SK-N-SH (cell line): ENCODE measurements around the gene DCLK1. TPM values are rescaled to one million over a fixed set of nuclear protein-coding genes. Genes with fewer than 3 reads are reported as not detected.

Experiments used
- CTCF ChIA-PET: fragments of 300-600, 350-600 bp; formaldehyde crosslinking; extraction: SDS; loops from one replicate; lab custom pipeline; 2021; lab: Yijun Ruan, JAX
- POLR2A ChIA-PET: fragments of 350-600 bp; sonication (Branson Sonifier 250); formaldehyde crosslinking; extraction: SDS; loops from one replicate; lab custom pipeline; 2020; ENCODE audit warnings: antibody characterized with exemption, inconsistent platforms; lab: Yijun Ruan, JAX
- DNase-seq: peaks from one replicate; pipeline ENCODE4 v3.0.0; 2012
- H2AFZ ChIP-seq: fragments of 200-600 bp; sonication (generic); 2 replicates; pipeline ENCODE4 v1.8.1; 2016; ENCODE audit warnings: antibody characterized with exemption, mild to moderate bottlenecking, low read depth
- H3F3A ChIP-seq: fragments of 200-600 bp; sonication (generic); replicated peaks from 2 replicates; pipeline ENCODE3; 2016; ENCODE audit warnings: antibody characterized with exemption, mild to moderate bottlenecking; ENCODE audit not compliant: insufficient read depth
- H3K27ac ChIP-seq, 2 experiments: fragments of 200-500 bp in 1 of 2; fragments of 200-600 bp in 1 of 2; sonication (Bioruptor generic) in 1 of 2; sonication (generic), shearing (Covaris generic) in 1 of 2; 2 replicates each; pipeline versions ENCODE4 v1.5.1 to v1.6.1; 2014 to 2016; ENCODE audit warnings: low read depth in 2 of 2, inconsistent platforms in 1 of 2, low read length in 1 of 2, mild to moderate bottlenecking in 1 of 2, mixed read lengths in 1 of 2
- H3K27me3 ChIP-seq: fragments of 200-600 bp; sonication (generic), shearing (Covaris generic); 2 replicates; pipeline ENCODE4 v1.6.1; 2016; ENCODE audit warnings: mixed run types; ENCODE audit not compliant: insufficient read depth
- H3K36me3 ChIP-seq, 2 experiments: fragments of 200-500 bp in 1 of 2; fragments of 200-600 bp in 1 of 2; sonication (Bioruptor generic) in 1 of 2; sonication (generic) in 1 of 2; replicated peaks in 1 of 2; 2 replicates each; pipeline versions ENCODE3 to v1.5.1; 2014 to 2016; ENCODE audit warnings: low read length in 1 of 2, mild to moderate bottlenecking in 1 of 2; ENCODE audit not compliant: insufficient read depth in 2 of 2, control insufficient read depth in 1 of 2
- H3K4me1 ChIP-seq, 2 experiments: fragments of 200-500 bp in 1 of 2; fragments of 200-600 bp in 1 of 2; sonication (Bioruptor generic) in 1 of 2; sonication (generic), shearing (Covaris generic) in 1 of 2; 2 replicates each; pipeline versions ENCODE4 v1.5.1 to v1.6.1; 2014 to 2016; ENCODE audit warnings: low read depth in 1 of 2, low read length in 1 of 2, mixed run types in 1 of 2; ENCODE audit not compliant: insufficient read depth in 2 of 2, control insufficient read depth in 1 of 2
- H3K4me2 ChIP-seq: fragments of 200-600 bp; sonication (generic), shearing (Covaris generic); 2 replicates; pipeline ENCODE4 v1.6.1; 2017; ENCODE audit warnings: mixed run types
- H3K4me3 ChIP-seq, 2 experiments: fragments of 200-500 bp in 1 of 2; fragments of 200-600 bp in 1 of 2; sonication (Bioruptor generic) in 1 of 2; sonication (generic), shearing (Covaris generic) in 1 of 2; 2 replicates each; pipeline versions ENCODE4 v1.5.1 to v1.8.1; 2014 to 2016; ENCODE audit warnings: low read depth in 2 of 2, inconsistent platforms in 1 of 2, low read length in 1 of 2, mild to moderate bottlenecking in 1 of 2, mixed read lengths in 1 of 2, moderate library complexity in 1 of 2
- H3K79me2 ChIP-seq: fragments of 200-600 bp; sonication (generic); 2 replicates; pipeline ENCODE4 v1.8.1; 2017; ENCODE audit warnings: mild to moderate bottlenecking; ENCODE audit not compliant: insufficient read depth
- H3K9ac ChIP-seq: fragments of 200-600 bp; sonication (generic); 2 replicates; pipeline ENCODE4 v1.6.1; 2017; ENCODE audit warnings: mixed run types
- H3K9me2 ChIP-seq: fragments of 200-600 bp; sonication (generic); 2 replicates; pipeline ENCODE4 v1.6.1; 2017; ENCODE audit warnings: mixed run types
- H3K9me3 ChIP-seq: fragments of 200-600 bp; sonication (generic); 2 replicates; pipeline ENCODE4 v1.6.1; 2017; ENCODE audit warnings: mixed run types, mild to moderate bottlenecking, moderate library complexity
- H4K20me1 ChIP-seq: fragments of 200-600 bp; sonication (generic); 2 replicates; pipeline ENCODE4 v1.6.1; 2017; ENCODE audit warnings: mild to moderate bottlenecking, mixed run types; ENCODE audit not compliant: insufficient read depth
- ELF1 ChIP-seq: IDR thresholded peaks from 2 replicates; pipeline ENCODE4 v1.4.0; 2012
- EP300 ChIP-seq, 2 experiments: IDR thresholded peaks; 2 replicates each; pipeline versions ENCODE4 v1.4.0 to v1.6.1; 2012; ENCODE audit warnings: borderline replicate concordance in 1 of 2, low read depth in 1 of 2, low read length in 1 of 2
- EZH2phosphoT487 ChIP-seq: fragments of 200-600 bp; sonication (generic); IDR thresholded peaks from 2 replicates; pipeline ENCODE4 v1.6.1; 2017; ENCODE audit warnings: low read depth, mixed run types, mild to moderate bottlenecking, antibody characterized with exemption, moderate library complexity, borderline replicate concordance
- FOXJ3 ChIP-seq: sonication (generic); formaldehyde crosslinking; IDR thresholded peaks from 2 replicates; pipeline ENCODE4 v1.5.1; 2020; ENCODE audit warnings: mild to moderate bottlenecking, missing genetic modification reagents
- FOXM1 ChIP-seq: IDR thresholded peaks from 2 replicates; pipeline ENCODE4 v1.4.0; 2012; ENCODE audit warnings: low read depth, mild to moderate bottlenecking
- GABPA ChIP-seq: IDR thresholded peaks from 2 replicates; pipeline ENCODE4 v1.4.0; 2012; ENCODE audit warnings: low read depth, mild to moderate bottlenecking
- IRF3 ChIP-seq: fragments of 150-350 bp; IDR thresholded peaks from 2 replicates; pipeline ENCODE4 v1.6.1; 2016; ENCODE audit warnings: mild to moderate bottlenecking, low read depth, low read length
- JUND ChIP-seq: IDR thresholded peaks from 2 replicates; pipeline ENCODE4 v1.4.0; 2012
- MEF2A ChIP-seq: IDR thresholded peaks from 2 replicates; pipeline ENCODE4 v1.4.0; 2012; ENCODE audit warnings: low read depth, borderline replicate concordance
- NFIC ChIP-seq: IDR thresholded peaks from 2 replicates; pipeline ENCODE4 v1.4.0; 2012; ENCODE audit warnings: borderline replicate concordance
- NRF1 ChIP-seq: IDR thresholded peaks from 2 replicates; pipeline ENCODE4 v1.6.1; 2012; ENCODE audit warnings: low read depth, mild to moderate bottlenecking, low read length
- RAD21 ChIP-seq: IDR thresholded peaks from 2 replicates; pipeline ENCODE4 v1.6.1; 2012; ENCODE audit warnings: mild to moderate bottlenecking, low read length
- RCOR1 ChIP-seq: fragments of 150-350 bp; IDR thresholded peaks from 2 replicates; pipeline ENCODE4 v1.6.1; 2017; ENCODE audit warnings: antibody characterized with exemption, low read length
- REST ChIP-seq: IDR thresholded peaks from 2 replicates; pipeline ENCODE4 v1.6.1; 2012; ENCODE audit warnings: mild to moderate bottlenecking, low read depth, low read length, moderate library complexity
- RFX5 ChIP-seq: IDR thresholded peaks from 2 replicates; pipeline ENCODE4 v1.6.1; 2012; ENCODE audit warnings: mild to moderate bottlenecking, improper control_type of control experiment, low read length
- RXRA ChIP-seq: IDR thresholded peaks from 2 replicates; pipeline ENCODE4 v1.4.0; 2012; ENCODE audit warnings: low read depth, mild to moderate bottlenecking, borderline replicate concordance
- SIN3A ChIP-seq: IDR thresholded peaks from 2 replicates; pipeline ENCODE4 v1.6.1; 2012; ENCODE audit warnings: low read depth, mild to moderate bottlenecking, low read length, moderate library complexity, borderline replicate concordance
- SMC3 ChIP-seq: IDR thresholded peaks from 2 replicates; pipeline ENCODE4 v1.6.1; 2012; ENCODE audit warnings: low read depth, low read length, improper control_type of control experiment
- TEAD4 ChIP-seq: IDR thresholded peaks from 2 replicates; pipeline ENCODE4 v1.4.0; 2012; ENCODE audit warnings: mild to moderate bottlenecking, borderline replicate concordance; ENCODE audit not compliant: insufficient read depth
- USF1 ChIP-seq: IDR thresholded peaks from 2 replicates; pipeline ENCODE4 v1.4.0; 2012; ENCODE audit warnings: low read depth, borderline replicate concordance
- WGBS: methylation state at CpG from one replicate; pipeline ENCODE4 v1.1.6; 2017; ENCODE audit warnings: low lambda C conversion rate; 5-methylcytosine and 5-hydroxymethylcytosine counted together
- polyA plus RNA-seq, 3 experiments: library from polyadenylated mRNA; depleted of rRNA; stranded (reverse); fragments of >200 nt; gene quantifications; 2 replicates each; pipeline ENCODE4 v1.2.3, GENCODE V29; 2012
- TF ChIP-seq, protein P1 (sequence below): IDR thresholded peaks from 2 replicates; pipeline ENCODE4 v1.4.0; 2012; ENCODE audit warnings: low read depth, borderline replicate concordance

The DCLK1 gene
- polyA plus RNA-seq, 1 of the 3 experiments (the other 2 are of a cell fraction), result 1.1 TPM

- Histone ChIP-seq H3K36me3 (no peaks in the 10 kb centered on the region), H3K4me2 (no peak overlapping the region), H3K9me3 (no peaks in the 10 kb centered on the region), H3K4me3 (no peak overlapping the region), H3K9me2 (no peaks in the 10 kb centered on the region), H3K27ac (no peak overlapping the region), H4K20me1 (no peaks in the 10 kb centered on the region), H3K4me1 (peaks cover 8 to 9% of the 10 kb centered on the region in 2 experiments; a peak in 3 of 4 replicates), H3K79me2 (no peaks in the 10 kb centered on the region), H2AFZ (no peak overlapping the region), H3K9ac (no peak overlapping the region), H3K27me3 (no peaks in the 10 kb centered on the region), H3F3A (peaks cover 9% of the 10 kb centered on the region)
- 99% methylated on average over 4 of the region's 4 CpGs for WGBS
- TF ChIP-seq USF1 (no peak), RFX5 (no peak), GABPA (no peak), RAD21 (no peak), IRF3 (no peak), EP300 (IDR thresholded peaks at IDR 0.05; ENCODE audit: borderline replicate concordance in 1 of 2, low read depth in 1 of 2, low read length in 1 of 2) (no peak), SIN3A (no peak), JUND (no peak), FOXM1 (no peak), RCOR1 (no peak), RXRA (no peak), MEF2A (no peak), SMC3 (no peak), ELF1 (no peak)
- no peak for DNase-seq
- ChIA-PET POLR2A (interaction anchor here (1.0 kb wide), 1 partner anchor 9 kb away, joined by 3 read pairs; no protein-coding TSS in a partner anchor), CTCF (interaction anchor here (2.2 kb wide), 1 partner anchor 16 kb away, joined by 8 read pairs; no protein-coding TSS in a partner anchor)
Measured at GRCh38 chr13:35768551-35768950, 362.6 kb downstream of the DCLK1 start.

DNA sequence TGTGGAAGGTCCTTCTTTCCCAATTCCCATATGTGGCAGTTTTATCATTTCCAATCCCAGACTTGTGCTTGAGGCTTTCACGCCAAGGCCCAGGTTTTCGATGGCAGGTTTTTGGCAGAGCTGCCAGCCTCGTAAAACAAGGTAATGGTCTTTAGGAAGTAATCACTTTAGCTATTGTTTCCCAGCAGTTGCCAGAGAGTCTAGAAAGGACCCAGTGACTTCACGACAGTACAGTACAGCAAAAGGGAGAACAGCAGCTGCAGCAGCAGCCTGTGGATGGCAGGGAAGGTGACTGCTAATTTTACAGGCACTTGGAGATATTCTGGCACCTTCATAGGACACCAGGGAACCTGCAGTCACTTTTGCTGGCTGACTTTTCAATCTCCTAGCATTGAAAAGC lies 363.1 kb downstream of the DCLK1 start:
- Histone ChIP-seq H3K4me3 (no peak overlapping the region), H3K36me3 (no peaks in the 10 kb centered on the region), H3K4me2 (no peak overlapping the region), H3K9ac (no peak overlapping the region), H3K4me1 (peaks cover 8 to 9% of the 10 kb centered on the region in 2 experiments; a peak in 3 of 4 replicates), H3K9me2 (no peaks in the 10 kb centered on the region), H4K20me1 (no peaks in the 10 kb centered on the region), H3K9me3 (no peaks in the 10 kb centered on the region), H3K27me3 (no peaks in the 10 kb centered on the region), H3K27ac (no peak overlapping the region), H2AFZ (no peak overlapping the region), H3F3A (peaks cover 9% of the 10 kb centered on the region), H3K79me2 (no peaks in the 10 kb centered on the region)
- DNase-seq, result no peak
- ChIA-PET POLR2A (interaction anchor here (1.0 kb wide), 1 partner anchor 9 kb away, joined by 3 read pairs; no protein-coding TSS in a partner anchor), CTCF (interaction anchor here (2.2 kb wide), 1 partner anchor 16 kb away, joined by 8 read pairs; no protein-coding TSS in a partner anchor)
- 89% methylated on average over 4 of the region's 4 CpGs for WGBS
- TF ChIP-seq EZH2phosphoT487 (no peak), RAD21 (no peak), NRF1 (no peak), FOXJ3 (CRISPR knock-in tag) (no peak), TEAD4 (no peak), REST (no peak), RCOR1 (no peak), NFIC (no peak), SIN3A (no peak), RXRA (no peak)
- TF ChIP-seq, protein P1, sequence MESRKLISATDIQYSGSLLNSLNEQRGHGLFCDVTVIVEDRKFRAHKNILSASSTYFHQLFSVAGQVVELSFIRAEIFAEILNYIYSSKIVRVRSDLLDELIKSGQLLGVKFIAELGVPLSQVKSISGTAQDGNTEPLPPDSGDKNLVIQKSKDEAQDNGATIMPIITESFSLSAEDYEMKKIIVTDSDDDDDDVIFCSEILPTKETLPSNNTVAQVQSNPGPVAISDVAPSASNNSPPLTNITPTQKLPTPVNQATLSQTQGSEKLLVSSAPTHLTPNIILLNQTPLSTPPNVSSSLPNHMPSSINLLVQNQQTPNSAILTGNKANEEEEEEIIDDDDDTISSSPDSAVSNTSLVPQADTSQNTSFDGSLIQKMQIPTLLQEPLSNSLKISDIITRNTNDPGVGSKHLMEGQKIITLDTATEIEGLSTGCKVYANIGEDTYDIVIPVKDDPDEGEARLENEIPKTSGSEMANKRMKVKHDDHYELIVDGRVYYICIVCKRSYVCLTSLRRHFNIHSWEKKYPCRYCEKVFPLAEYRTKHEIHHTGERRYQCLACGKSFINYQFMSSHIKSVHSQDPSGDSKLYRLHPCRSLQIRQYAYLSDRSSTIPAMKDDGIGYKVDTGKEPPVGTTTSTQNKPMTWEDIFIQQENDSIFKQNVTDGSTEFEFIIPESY, result no peak
